Left kidney (tissue), 2 donors: ENCODE data around the gene GADL1. TPM values are rescaled to one million over a fixed set of nuclear protein-coding genes. Genes with fewer than 3 reads are reported as not detected.

Source experiments
- DNase-seq: peaks from one replicate; pipeline ENCODE4 v3.0.0-alpha.2; 2013
- polyA plus RNA-seq: library from polyadenylated mRNA; unstranded; fragments of 120-200 nt; gene quantifications from one replicate; pipeline ENCODE4 v1.2.1, GENCODE V29; 2013; ENCODE audit not compliant: insufficient read length

Gene GADL1
- polyA plus RNA-seq, 1 donor, result 5.1 TPM

- no peak for DNase-seq
Observed at GRCh38 chr3:30694148-30694547, 200.3 kb downstream of the GADL1 start.

- DNase-seq, result peak; percentile 75
Observed at GRCh38 chr3:30693470-30694120, 200.9 kb downstream of the GADL1 start.

GRCh38 chr3:30692498-30693130, 201.8 kb downstream of the GADL1 start:
- no peak for DNase-seq

GRCh38 chr3:30691944-30692343, 202.5 kb downstream of the GADL1 start:
- DNase-seq, result no peak

GRCh38 chr3:30691249-30691880, 203.1 kb downstream of the GADL1 start:
- DNase-seq, result no peak

- no peak for DNase-seq
Observed at GRCh38 chr3:30690199-30690598, 204.3 kb downstream of the GADL1 start.

GRCh38 chr3:30688776-30689641, 205.5 kb downstream of the GADL1 start:
- no peak for DNase-seq

GRCh38 chr3:30687930-30688570, 206.4 kb downstream of the GADL1 start:
- no peak for DNase-seq

GRCh38 chr3:30686799-30687198, 207.7 kb downstream of the GADL1 start:
- DNase-seq, result no peak

- DNase-seq, result no peak
Observed at GRCh38 chr3:30686176-30686575, 208.3 kb downstream of the GADL1 start.

- no peak for DNase-seq
Observed at GRCh38 chr3:30685267-30685667, 209.2 kb downstream of the GADL1 start.

- DNase-seq, result no peak
Observed at GRCh38 chr3:30684356-30684755, 210.1 kb downstream of the GADL1 start.

GRCh38 chr3:30683769-30684168, 210.7 kb downstream of the GADL1 start:
- no peak for DNase-seq

GRCh38 chr3:30682434-30683155, 211.9 kb downstream of the GADL1 start:
- DNase-seq, result no peak

GRCh38 chr3:30681649-30682211, 212.7 kb downstream of the GADL1 start:
- DNase-seq, result no peak

GRCh38 chr3:30680789-30681648, 213.4 kb downstream of the GADL1 start:
- DNase-seq, result no peak

GRCh38 chr3:30679045-30679444, 215.4 kb downstream of the GADL1 start:
- DNase-seq, result no peak

- DNase-seq, result no peak
Observed at GRCh38 chr3:30677347-30677685, 217.1 kb downstream of the GADL1 start.

- DNase-seq, result no peak
Observed at GRCh38 chr3:30676424-30677346, 217.8 kb downstream of the GADL1 start.
